GM21528 (cell line): Measurements from ENCODE around the gene CFAP77.

Experiments used
- ATAC-seq: cut with Tn5 transposase; IDR thresholded peaks from one replicate; pipeline ENCODE4 v1.9.1; 2021; ENCODE audit warnings: mild to moderate bottlenecking, moderate library complexity; ENCODE audit not compliant: unreplicated experiment, low FRiP score

The CFAP77 gene

GRCh38 chr9:132513416-132513815 lies 103.4 kb downstream of the CFAP77 start:
- ATAC-seq = no peak

GRCh38 chr9:132514011-132514744 lies 104.2 kb downstream of the CFAP77 start:
- no peak for ATAC-seq

DNA sequence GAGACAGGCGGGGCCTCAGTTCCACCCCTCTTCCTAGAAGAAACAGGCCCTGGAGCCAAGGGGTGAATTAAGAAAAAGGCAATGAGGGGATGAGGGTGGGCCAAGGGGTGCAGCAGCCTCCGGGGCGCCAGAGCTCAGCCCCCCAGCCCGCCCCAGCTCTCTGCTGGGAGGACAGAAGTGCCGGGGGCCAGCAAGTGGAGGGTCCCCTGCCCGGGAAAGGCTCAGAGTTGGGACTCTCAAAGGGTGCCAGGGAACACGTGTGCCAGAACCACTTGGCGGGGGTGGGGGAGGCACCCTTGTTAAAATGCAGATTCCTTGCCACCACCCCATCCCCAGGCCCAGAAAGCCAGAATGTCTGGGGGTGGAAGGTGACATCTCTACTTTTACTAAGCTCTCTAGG lies 104.8 kb downstream of the CFAP77 start:
- no peak for ATAC-seq

GRCh38 chr9:132516301-132516700 lies 106.3 kb downstream of the CFAP77 start:
- no peak for ATAC-seq

- ATAC-seq = no peak
Observed at GRCh38 chr9:132516911-132517310, 106.9 kb downstream of the CFAP77 start.

DNA sequence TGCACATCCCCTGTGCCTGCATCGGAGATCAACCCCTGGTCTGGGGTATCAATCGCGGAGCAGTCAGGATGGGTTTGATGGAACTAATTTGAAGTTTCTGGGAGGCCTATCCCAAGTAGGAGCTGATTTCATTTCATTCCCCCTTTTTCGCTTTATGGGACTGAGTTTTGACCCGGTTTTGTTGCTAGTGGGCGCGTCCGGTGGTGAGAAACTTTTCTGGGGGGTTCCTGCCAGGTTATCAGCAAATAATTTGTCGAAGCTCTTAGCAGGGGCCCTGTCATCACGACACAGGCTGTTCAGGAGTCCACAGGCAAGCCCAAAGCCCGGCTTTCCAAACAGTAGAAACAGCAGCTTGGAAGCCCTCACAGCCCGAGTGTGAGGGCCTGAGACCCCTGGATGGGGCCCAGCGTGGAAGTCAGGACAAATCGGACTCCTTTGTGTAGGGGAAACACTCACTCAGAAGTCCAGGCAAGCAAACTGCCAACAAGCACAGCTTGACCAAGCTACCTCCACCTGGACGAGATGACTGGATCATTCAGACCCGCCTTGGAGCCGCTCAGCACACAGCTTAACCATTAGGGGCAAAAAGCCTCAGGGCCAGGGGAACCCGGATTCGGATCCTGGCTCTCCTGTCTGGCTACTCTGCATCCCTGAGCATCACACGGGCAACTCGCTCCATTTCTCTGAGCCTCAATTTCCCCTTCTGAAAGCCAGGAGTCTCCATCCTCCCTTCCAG lies 108.0 kb downstream of the CFAP77 start:
- ATAC-seq = no peak

DNA sequence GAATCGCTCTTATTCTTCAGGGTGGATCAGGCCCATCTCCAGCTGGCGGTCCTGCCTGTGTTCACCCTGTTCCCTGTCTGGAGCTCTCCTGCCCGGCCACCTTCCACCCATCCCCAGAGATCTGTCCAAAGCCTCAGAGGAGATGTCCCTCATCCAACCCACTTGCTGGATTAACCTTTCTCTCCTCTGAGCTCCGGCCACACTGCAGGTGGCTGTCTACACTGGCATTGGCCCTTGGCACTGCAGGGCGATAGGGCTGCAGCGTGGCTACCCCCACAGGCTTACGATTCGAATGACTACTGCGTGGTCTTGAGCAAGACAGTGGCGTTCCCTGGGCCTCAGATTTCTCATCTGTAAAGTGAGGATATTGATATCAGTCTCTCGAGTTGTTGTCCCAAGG lies 108.6 kb downstream of the CFAP77 start:
- ATAC-seq = no peak

DNA sequence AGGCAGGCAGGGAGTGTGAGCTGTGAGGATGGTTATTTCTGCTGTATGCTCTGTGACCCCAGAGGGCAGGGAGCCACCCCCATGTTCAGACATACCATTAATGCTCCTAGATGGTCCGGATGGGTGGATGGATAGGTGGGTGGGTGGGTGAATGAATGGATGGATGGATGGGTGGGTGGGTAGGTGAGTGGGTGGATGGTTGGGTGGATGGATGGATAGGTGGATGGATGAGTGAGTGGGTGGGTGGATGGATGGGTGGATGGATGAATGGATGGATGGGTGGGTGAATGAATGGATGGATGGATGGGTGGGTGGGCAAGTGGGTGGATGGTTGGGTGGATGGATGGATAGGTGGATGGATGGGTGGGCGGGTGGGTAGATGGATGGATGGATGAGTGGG lies 109.0 kb downstream of the CFAP77 start:
- ATAC-seq = no peak

DNA sequence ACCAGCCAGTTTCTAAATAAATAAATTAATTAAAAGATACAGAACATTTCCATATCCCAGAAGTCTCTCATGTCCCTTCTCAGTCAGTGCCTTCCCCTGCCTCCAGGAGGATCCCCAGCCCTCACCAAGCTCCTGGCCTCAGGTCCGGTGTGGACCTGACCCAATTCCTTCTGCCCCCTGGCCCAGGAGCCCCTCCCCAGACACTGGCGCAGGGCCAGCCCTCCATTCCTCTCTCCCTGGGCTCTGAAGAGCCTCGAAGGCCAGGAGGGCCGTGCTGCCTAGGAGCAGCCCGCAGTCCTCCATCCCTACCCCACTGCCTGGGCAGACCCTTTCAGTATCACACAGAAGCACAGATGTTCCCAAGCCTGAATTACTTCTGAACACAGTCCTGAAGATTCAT lies 110.6 kb downstream of the CFAP77 start:
- no peak for ATAC-seq

DNA sequence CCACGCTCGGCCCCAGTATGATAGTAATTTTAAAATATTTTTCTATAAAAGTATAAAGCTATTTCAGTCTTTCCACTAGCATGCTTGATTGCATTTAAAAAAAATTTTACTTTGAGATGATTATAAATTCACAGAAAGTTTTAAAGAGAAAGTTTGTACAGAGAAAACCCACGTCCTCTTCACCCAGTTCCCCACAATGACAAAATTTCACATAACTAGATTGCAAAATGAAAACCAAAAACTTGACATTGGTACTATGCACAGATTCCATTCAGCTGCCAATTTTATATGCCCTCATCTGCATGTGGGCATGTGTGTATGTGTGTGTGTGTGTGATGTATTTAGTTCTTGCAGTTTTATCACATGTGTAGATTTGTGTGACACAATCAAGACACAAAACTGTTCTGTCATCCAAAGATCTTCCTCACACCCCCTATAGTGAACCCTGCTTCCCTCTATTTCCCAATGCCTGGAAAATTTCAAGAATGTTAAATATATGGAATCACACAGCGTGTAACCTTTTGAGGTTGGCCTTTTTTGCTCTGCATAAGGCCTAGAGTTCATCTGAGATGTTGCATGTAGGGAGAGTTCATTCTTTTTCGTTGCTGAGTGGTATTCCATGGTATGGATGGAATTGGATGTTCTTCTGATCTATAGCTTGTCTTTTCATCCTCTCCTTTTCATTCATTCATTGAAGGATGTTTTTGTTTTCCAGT lies 115.5 kb downstream of the CFAP77 start:
- no peak for ATAC-seq

DNA sequence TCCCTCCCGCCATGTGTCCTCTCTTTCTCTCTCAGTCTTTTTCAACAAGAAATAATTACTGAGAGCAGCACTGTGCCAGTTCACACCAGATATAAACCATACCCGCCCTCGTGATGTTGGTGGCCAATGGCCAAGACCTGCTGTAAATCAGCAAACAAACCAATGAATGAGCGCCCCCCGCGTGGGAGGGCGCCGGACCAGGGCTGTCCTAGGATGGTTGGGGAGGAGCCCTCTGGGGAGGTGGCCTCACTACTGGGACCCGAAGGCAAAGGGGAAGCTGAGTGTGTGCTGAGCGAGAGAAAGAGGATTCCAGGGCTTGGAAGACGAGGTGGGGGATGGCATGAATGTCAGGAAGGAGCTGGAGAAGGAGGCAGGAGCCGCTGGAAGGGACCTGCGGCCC lies 121.2 kb downstream of the CFAP77 start:
- ATAC-seq = no peak

DNA sequence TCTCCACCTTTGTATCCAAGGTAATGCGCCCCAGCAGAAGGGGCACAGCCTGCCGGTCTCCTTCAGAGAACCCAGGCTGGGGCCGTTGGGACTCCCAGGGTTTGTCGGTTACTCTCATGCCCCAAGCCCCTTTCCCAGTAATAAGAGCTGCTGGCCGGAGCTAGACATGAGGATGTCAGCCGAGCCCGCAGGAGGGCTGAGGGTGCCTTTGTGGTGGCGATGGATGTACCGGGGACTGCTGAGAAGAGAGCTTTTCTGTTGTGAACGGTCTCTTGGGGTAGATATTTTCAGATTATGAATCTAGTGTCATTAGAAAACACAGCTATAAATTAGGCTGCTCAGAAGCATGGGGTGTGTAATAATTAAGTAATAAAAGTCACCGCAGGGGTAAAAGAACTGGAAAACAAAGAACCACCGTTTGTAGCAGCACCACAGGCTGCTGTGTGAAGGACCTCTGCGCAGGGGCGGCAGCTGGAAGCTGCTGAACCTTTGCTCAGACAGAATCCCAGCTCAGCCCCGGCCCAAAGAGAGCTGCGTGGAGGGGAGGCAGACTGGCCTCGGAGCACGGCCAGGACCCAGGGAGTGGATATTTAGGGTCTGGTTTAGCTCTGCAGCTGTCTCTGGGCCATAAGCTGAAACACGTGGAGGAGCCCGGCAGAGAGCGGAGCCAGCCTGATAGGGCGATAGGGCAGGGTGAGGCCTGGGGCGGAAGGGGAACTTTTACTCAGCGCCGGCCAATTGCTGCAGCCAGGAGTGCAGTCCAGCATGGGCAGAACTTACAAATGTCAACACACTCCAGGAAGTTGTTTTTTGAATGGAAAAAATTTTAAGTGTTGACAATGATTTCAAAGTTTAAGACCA lies 121.9 kb downstream of the CFAP77 start:
- no peak for ATAC-seq

GRCh38 chr9:132534832-132535231 lies 124.8 kb downstream of the CFAP77 start:
- ATAC-seq = no peak

DNA sequence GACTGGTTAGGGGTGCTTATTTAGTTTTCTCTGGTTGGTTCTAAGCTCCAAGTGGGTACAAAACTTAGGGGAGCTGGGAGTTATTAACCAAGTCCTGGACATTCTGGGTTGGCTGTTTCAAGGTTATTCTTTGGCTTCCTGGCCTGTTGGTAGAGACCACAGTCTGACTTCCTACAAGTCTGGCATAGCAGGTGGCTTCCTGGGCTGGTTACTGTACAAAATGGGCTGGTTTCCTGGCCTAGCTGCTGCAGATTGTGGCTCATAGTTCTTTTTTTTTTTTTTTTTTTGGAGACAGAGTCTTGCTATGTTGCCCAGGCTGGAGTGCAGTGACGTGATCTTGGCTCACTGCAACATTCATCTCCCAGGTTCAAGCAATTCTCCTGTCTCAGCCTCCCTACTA lies 126.1 kb downstream of the CFAP77 start:
- ATAC-seq = no peak

GRCh38 chr9:132537352-132537751 lies 127.3 kb downstream of the CFAP77 start:
- no peak for ATAC-seq

DNA sequence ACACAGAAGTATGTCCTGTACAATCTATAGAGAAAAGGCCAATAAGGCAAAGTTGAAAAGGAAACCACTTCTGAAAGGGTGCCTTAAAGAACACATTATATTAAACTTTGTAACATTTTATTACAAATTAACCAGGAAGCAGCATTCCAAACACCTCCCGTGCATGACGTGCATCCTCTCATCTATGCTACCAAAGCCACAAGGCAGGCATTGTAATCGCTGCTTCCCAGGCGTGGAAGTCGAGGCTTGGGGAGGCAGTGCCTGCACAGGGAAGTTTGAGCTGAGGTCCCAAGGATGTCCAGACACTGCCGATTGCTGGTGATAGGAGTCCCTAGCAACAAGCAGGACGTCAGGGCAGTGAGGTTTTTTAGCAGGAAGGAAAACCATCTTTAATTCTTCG lies 128.1 kb downstream of the CFAP77 start:
- ATAC-seq = no peak

- no peak for ATAC-seq
Observed at GRCh38 chr9:132539096-132539495, 129.1 kb downstream of the CFAP77 start.

DNA sequence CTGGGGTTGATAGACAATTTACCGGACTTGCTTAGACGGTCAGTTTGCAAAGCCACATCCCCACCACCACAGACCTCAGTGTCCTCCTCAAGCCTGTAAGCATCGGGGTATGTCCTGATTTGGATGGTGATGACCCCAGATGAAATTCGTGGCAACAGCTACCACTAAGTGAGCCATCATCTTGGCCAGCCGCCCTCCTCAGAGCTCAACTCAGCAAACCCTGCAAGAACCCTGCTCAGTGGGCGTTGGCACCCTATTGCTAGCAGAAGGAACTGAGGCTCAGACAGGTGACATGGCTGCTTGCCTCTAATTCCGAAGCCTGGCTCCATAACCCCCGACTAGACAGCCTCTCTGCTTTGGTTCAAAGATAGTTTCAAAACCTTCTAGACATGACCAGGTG lies 131.0 kb downstream of the CFAP77 start:
- ATAC-seq = no peak

- no peak for ATAC-seq
Observed at GRCh38 chr9:132541870-132542830, 132.1 kb downstream of the CFAP77 start.
